ENCODE measurements around the gene SCN9A.

The SCN9A gene

GRCh38 chr2:166167449-166167848 lies 208.3 kb downstream of the SCN9A start:
- DNase-seq, result no peak

- DNase-seq, result no peak
Observed at GRCh38 chr2:166163775-166164174, 212.0 kb downstream of the SCN9A start.

- DNase-seq, result no peak
Observed at GRCh38 chr2:166158546-166158945, 217.2 kb downstream of the SCN9A start.

GRCh38 chr2:166157578-166157977 lies 218.2 kb downstream of the SCN9A start:
- no peak for DNase-seq

GRCh38 chr2:166156985-166157490 lies 218.7 kb downstream of the SCN9A start:
- no peak for DNase-seq

- no peak for DNase-seq
Observed at GRCh38 chr2:166155589-166155988, 220.2 kb downstream of the SCN9A start.

- no peak for DNase-seq
Observed at GRCh38 chr2:166154685-166155338, 220.9 kb downstream of the SCN9A start.

GRCh38 chr2:166152064-166152463 lies 223.7 kb downstream of the SCN9A start:
- DNase-seq, result no peak

- no peak for DNase-seq
Observed at GRCh38 chr2:166148500-166149400, 227.0 kb downstream of the SCN9A start.

GRCh38 chr2:166147883-166148282 lies 227.9 kb downstream of the SCN9A start:
- no peak for DNase-seq

Measured in SHP77 (cell line).